Right lobe of liver (tissue), 6 donors: ENCODE measurements around the gene MFRP. TPM values are rescaled to one million over a fixed set of nuclear protein-coding genes. Genes with fewer than 3 reads are reported as not detected.

Experiments
- ATAC-seq, 4 donors: fragments of 200-7000 bp; cut with Tn5 transposase; one replicate each; pipeline ENCODE4 v1.9.1; 2020; ENCODE audit warnings: mild to moderate bottlenecking in 4 of 4, moderate library complexity in 4 of 4
- DNase-seq, 3 donors: peaks; one replicate each; pipeline ENCODE4 v3.0.0-alpha.2; 2020
- H3K27ac ChIP-seq, 3 donors: fragments of 200-600 bp; one replicate each; pipeline ENCODE4 v1.8.0; 2022
- H3K27me3 ChIP-seq, 2 donors: fragments of 200-600 bp; one replicate each; pipeline ENCODE4 v1.8.0; 2022
- H3K36me3 ChIP-seq, 4 donors: fragments of 200-600 bp; sonication (generic) in 1 of 4; one replicate each; pipeline versions ENCODE4 v1.5.1 to v1.8.0; 2017 to 2022; ENCODE audit warnings: control low read depth in 1 of 4
- H3K4me1 ChIP-seq, 4 donors: fragments of 200-600 bp; sonication (generic) in 1 of 4; one replicate each; pipeline versions ENCODE4 v1.5.1 to v1.8.0; 2017 to 2022; ENCODE audit warnings: control low read depth in 1 of 4
- H3K4me3 ChIP-seq, 3 donors: fragments of 200-600 bp; one replicate each; pipeline ENCODE4 v1.8.0; 2022
- H3K9me3 ChIP-seq, 4 donors: fragments of 200-600 bp; sonication (generic) in 1 of 4; one replicate each; pipeline versions ENCODE4 v1.5.1 to v1.8.0; 2017 to 2022; ENCODE audit warnings: control low read depth in 1 of 4
- POLR2A ChIP-seq: fragments of 450-650 bp; IDR thresholded peaks from one replicate; pipeline ENCODE4 v1.6.1; 2017; ENCODE audit warnings: antibody characterized with exemption, mild to moderate bottlenecking
- WGBS: methylation state at CpG from one replicate; pipeline ENCODE4 v1.1.6; 2018; ENCODE audit warnings: low coverage, low lambda C conversion rate; ENCODE audit not compliant: insufficient coverage; ENCODE audit errors: missing lambda C conversion rate; 5-methylcytosine and 5-hydroxymethylcytosine counted together
- intact Hi-C, 2 donors: fragments of 100-400 bp; cut with DNase I; formaldehyde crosslinking; loops; one replicate each; pipeline versions ENCODE4 v1.11.2 to v1.14.1; 2022
- microRNA-seq, 2 donors: library from miRNA; unstranded; fragments of <30 nt; microRNA quantifications; one replicate each; pipeline ENCODE4, GENCODE V29; 2019 to 2020
- small RNA-seq, 2 experiments: library from RNA; depleted of rRNA; stranded (forward); fragments of <200 nt; gene quantifications; one replicate each; pipeline ENCODE3, GENCODE V24; 2016
- total RNA-seq, 6 experiments: library from RNA; depleted of rRNA in 2 of 6; stranded (reverse); fragments of >200 nt in 2 of 6; fragmentation: NEBNext Ultra II Directional in 3 of 6; extraction: Animal tissue kit (Norgen Biotek cat#: 25700) in 3 of 6; gene quantifications; one replicate each; pipeline versions ENCODE4 v1.1.0 to v1.2.4, GENCODE V29; 2016 to 2023
- donor health status: DM: no; HTN: yes; CAD: no.
- donor health status: DM: no; HTN: no; CAD: no.
- donor health status: DM: no; HTN: no; CAD: no.
- donor health status: DM: no; HTN: yes; CAD: no.
- donor health status: DM: no; HTN: yes; CAD: no.

MFRP gene
- total RNA-seq, 6 experiments from 2014 or later: not detected

DNA sequence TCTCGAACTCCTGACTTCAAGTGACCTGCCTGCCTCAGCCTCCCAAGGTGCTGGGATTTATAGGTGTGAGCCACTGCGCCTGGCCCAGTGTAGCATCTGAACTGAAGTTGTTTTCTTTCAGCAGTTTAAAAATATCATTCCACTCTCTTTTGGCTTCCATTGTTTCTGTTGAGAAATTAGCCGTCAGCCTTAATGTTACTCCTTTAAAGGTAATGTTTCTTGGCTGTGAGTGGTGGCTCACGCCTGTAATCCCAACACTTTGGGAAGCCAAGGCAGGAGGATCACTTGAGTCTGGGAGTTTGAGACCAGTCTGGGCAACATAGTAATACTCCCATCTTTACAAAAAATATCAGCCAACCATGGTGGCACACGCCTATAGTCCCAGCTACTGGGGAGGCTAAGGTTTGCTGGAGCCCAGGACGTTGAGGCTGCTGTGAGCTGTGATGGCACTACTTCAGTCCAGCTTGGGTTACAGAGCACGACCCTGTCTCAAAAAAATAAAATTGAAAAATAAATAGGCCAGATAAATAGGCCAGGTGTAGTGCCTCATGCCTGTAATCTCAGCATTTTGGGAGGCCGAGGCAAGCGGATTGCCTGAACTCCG lies 55.5 kb downstream of the MFRP start:
- no peak overlapping the region for H3K27ac ChIP-seq
- ATAC-seq (no peak), DNase-seq (no peak)
- WGBS: 100% methylated on average over 6 of the region's 10 CpGs
- intact Hi-C loops: no loop called here
- no peak for TF ChIP-seq POLR2A
- H3K36me3 ChIP-seq: peaks cover 0 to 6% (median 3%) of the 10 kb centered on the region in 4 donors
- H3K9me3 ChIP-seq: no peaks in the 10 kb centered on the region
- H3K4me1 ChIP-seq: no peaks in the 10 kb centered on the region
- H3K27me3 ChIP-seq: no peaks in the 10 kb centered on the region
- no peak overlapping the region for H3K4me3 ChIP-seq

Small RNA genes lying within 50 kb of the gene (microRNA-seq; reads per million reads assigned to microRNA genes)
- gene MIR6756: 0 to 0.29 reads per million in 2 donors

Small RNA genes lying within 50 kb of the gene (small RNA-seq; reads per million reads assigned to genes)
- 0 reads per million in 2 experiments for gene RF01225
- gene RNU6-262P: 0 to 0.39 reads per million in 2 experiments

Other genes with a start within 250 kb of the MFRP start
- gene DPAGT1, start 244.9 kb downstream of the MFRP start, total RNA-seq: 10 to 100 TPM; 29.8 to 55.5 (median 41.6) TPM
- gene C2CD2L, start 239.4 kb downstream of the MFRP start, total RNA-seq: 1 to 10 TPM; 5.4 to 9.7 (median 6.5) TPM
- 10 to 100 TPM in 4 of 6 experiments, 1 to 10 TPM in 2; 6.4 to 13.6 (median 10.7) TPM for gene HINFP, start 225.1 kb downstream of the MFRP start, total RNA-seq
- under 1 TPM in 4 of 6 experiments, not detected in 2; 0.04 to 0.22 (median 0.09) TPM for gene ABCG4, start 197.7 kb downstream of the MFRP start, total RNA-seq
- 10 to 100 TPM in 4 of 6 experiments, 1 to 10 TPM in 2; 8.1 to 13.2 (median 10.9) TPM for gene NLRX1, start 178.0 kb downstream of the MFRP start, total RNA-seq
- gene NHERF4, start 161.2 kb downstream of the MFRP start, total RNA-seq: under 1 TPM in 1 of 6 experiments, not detected in 5; 0.32 TPM
- gene CBL, start 140.4 kb downstream of the MFRP start, total RNA-seq: 1 to 10 TPM; 3.1 to 7.1 (median 4.6) TPM
- 10 to 100 TPM in 4 of 6 experiments, 1 to 10 TPM in 2; 1.8 to 28.7 (median 12.5) TPM for gene MCAM, start 29.6 kb downstream of the MFRP start, total RNA-seq
- 10 to 100 TPM; 12.9 to 18.1 (median 15.1) TPM for gene RNF26, start 12.2 kb downstream of the MFRP start, total RNA-seq
- 1 to 10 TPM; 2.8 to 6.3 (median 4.8) TPM for gene C1QTNF5, start 5.8 kb downstream of the MFRP start, total RNA-seq
- 10 to 100 TPM in 2 of 6 experiments, 1 to 10 TPM in 4; 1.3 to 25.9 (median 4.6) TPM for gene USP2, start 35.0 kb upstream of the MFRP start, total RNA-seq
- 1 to 10 TPM in 4 of 6 experiments, under 1 TPM in 2; 0.13 to 5.3 (median 2.1) TPM for gene THY1, start 76.5 kb upstream of the MFRP start, total RNA-seq